22Rv1 (cell line): ENCODE measurements around the gene LOXL1.

Experiments
- H3K27ac ChIP-seq: fragments of 450-650 bp; 2 replicates; pipeline ENCODE4 v1.5.1; 2017
- ZFX ChIP-seq: fragments of 450-650 bp; IDR thresholded peaks from 2 replicates; pipeline ENCODE4 v1.6.1; 2017; ENCODE audit warnings: antibody characterized with exemption, borderline replicate concordance
- TF ChIP-seq, protein P1 (sequence below): fragments of 450-650 bp; IDR thresholded peaks from 2 replicates; pipeline ENCODE4 v1.5.1; 2017; ENCODE audit warnings: mild to moderate bottlenecking

Gene LOXL1

DNA sequence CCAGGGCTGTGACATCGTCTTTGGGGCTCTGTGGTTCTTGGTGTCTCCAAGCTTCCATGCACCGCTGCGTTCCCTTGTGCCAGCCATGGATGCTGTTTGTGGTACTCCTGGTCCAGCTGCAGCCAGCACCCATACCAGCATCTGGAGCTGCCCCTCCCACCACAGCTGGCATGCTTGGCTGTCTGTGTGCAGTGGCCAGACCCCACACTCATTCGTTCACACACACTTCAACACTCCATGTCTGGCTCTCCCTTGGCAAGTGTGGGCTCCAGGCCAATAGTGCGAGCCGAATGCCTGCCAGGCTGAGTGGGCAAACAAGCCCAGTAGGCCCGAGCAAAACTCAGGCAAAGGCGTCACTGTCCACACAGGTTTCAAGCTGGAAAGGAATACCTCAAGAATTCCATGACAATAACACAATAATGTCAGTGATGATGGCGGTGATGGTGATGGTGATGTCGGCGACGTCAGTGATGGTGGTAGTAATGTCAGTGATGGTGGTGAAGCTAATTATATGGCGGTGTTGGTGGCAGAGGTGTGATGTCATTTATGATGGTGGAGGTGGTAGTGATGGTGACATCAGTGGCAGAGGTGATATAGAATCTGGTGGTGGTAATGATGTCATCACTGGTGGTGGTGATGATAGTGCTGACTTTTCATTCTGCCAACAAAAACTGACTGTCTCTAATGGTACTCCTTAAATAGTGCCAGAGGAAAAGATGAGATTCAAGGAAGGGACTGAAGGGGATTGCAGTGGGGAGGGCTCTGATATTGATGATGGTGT is 33.6 kb upstream of the LOXL1 start:
- H3K27ac ChIP-seq = no peak overlapping the region
- TF ChIP-seq, protein P1, sequence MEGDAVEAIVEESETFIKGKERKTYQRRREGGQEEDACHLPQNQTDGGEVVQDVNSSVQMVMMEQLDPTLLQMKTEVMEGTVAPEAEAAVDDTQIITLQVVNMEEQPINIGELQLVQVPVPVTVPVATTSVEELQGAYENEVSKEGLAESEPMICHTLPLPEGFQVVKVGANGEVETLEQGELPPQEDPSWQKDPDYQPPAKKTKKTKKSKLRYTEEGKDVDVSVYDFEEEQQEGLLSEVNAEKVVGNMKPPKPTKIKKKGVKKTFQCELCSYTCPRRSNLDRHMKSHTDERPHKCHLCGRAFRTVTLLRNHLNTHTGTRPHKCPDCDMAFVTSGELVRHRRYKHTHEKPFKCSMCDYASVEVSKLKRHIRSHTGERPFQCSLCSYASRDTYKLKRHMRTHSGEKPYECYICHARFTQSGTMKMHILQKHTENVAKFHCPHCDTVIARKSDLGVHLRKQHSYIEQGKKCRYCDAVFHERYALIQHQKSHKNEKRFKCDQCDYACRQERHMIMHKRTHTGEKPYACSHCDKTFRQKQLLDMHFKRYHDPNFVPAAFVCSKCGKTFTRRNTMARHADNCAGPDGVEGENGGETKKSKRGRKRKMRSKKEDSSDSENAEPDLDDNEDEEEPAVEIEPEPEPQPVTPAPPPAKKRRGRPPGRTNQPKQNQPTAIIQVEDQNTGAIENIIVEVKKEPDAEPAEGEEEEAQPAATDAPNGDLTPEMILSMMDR = no peak
- TF ChIP-seq ZFX = no peak

- H3K27ac ChIP-seq = no peak overlapping the region
- TF ChIP-seq, protein P1 = no peak
- TF ChIP-seq ZFX = no peak
Measured at GRCh38 chr15:73894133-73894814, 32.0 kb upstream of the LOXL1 start.

DNA sequence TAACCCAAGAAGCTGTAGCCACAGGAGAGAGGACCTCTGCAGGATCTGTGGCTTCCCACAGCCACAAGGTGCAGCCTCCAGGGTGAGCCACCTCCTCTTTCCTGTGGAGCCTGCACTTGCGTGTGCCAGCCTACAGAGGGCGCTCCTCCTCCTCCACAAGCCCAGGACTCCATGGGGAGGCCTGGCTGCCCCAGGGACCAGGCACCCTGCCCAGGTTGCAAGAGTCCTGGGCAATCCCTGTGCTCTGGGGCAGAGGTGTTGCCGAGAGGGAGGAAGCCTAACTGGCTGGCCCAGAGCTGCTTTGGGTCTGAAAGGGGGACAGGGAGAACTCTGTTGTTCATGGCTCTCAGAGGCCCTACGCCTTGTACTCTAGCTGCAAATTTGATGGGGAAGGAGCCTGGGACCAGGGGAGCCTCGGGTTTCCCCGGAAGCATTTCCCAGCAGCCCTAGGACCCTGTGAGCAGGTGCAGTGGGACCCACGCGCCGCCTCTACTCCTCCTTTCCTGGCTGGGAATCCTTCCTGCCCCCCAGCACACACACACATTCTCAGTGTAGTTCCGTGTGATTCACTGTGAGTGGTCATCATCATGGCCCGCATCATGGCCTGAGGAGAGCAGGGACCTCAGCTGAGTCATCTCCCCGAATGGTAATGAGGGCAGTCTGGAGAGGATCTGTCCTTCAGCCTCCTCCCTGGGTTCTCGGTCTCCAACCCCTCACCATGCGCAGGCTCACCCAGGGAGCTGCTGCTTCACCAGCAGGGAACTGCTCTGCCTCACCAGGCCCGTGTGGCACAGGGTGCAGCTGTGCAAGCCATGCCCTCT is 28.6 kb upstream of the LOXL1 start:
- no peak for TF ChIP-seq ZFX
- TF ChIP-seq, protein P1 = peak; percentile 94
- H3K27ac ChIP-seq = no peak overlapping the region

GRCh38 chr15:73899197-73900094 is 26.8 kb upstream of the LOXL1 start:
- TF ChIP-seq, protein P1 = no peak
- TF ChIP-seq ZFX = no peak
- no peak overlapping the region for H3K27ac ChIP-seq

- TF ChIP-seq, protein P1 = no peak
- no peak overlapping the region for H3K27ac ChIP-seq
Measured at GRCh38 chr15:73900095-73900712, 26.1 kb upstream of the LOXL1 start.

- H3K27ac ChIP-seq = no peak overlapping the region
Measured at GRCh38 chr15:73901126-73901810, 25.0 kb upstream of the LOXL1 start.

More at GRCh38 chr15:73901126-73901810, 25.0 kb upstream of the LOXL1 start:
- TF ChIP-seq, protein P1 = no peak
- no peak for TF ChIP-seq ZFX
